GM12874 (cell line): Measurements from ENCODE around the gene CHI3L2.

ENCODE experiments used
- TF ChIP-seq, protein P1 (sequence below): IDR thresholded peaks from 2 replicates; pipeline ENCODE4 v1.5.1; 2011; ENCODE audit warnings: low read depth, mild to moderate bottlenecking, control low read depth, low read length, moderate library complexity; ENCODE audit not compliant: insufficient read depth

Gene CHI3L2

DNA sequence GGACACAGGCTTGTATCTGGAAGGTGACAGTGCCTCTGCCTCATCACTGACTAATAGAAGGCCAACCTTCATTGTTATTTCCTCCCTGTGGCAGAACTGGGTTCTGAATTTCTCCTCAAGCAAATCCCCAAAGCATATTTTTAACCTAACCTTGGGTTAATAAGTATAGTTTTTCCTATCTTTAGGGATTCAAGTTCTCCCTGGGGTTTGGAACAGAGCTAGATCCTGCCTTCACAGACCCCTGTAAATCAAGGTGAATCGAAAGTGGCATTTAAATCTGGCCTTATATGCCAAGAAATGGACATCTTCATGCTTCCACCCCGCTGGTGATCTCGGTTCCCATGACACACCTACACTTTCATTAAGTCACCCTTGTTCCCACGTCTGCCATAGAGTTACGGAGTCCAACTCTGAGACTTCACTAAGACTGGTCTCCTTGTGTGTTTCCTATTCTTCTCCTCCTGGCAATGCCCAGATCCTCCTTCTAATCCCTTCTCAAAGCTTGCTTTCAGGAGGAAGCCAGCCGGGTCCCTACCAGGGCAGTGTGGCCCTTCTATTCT lies 4.3 kb upstream of the CHI3L2 start:
- TF ChIP-seq, protein P1, sequence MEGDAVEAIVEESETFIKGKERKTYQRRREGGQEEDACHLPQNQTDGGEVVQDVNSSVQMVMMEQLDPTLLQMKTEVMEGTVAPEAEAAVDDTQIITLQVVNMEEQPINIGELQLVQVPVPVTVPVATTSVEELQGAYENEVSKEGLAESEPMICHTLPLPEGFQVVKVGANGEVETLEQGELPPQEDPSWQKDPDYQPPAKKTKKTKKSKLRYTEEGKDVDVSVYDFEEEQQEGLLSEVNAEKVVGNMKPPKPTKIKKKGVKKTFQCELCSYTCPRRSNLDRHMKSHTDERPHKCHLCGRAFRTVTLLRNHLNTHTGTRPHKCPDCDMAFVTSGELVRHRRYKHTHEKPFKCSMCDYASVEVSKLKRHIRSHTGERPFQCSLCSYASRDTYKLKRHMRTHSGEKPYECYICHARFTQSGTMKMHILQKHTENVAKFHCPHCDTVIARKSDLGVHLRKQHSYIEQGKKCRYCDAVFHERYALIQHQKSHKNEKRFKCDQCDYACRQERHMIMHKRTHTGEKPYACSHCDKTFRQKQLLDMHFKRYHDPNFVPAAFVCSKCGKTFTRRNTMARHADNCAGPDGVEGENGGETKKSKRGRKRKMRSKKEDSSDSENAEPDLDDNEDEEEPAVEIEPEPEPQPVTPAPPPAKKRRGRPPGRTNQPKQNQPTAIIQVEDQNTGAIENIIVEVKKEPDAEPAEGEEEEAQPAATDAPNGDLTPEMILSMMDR = no peak

DNA sequence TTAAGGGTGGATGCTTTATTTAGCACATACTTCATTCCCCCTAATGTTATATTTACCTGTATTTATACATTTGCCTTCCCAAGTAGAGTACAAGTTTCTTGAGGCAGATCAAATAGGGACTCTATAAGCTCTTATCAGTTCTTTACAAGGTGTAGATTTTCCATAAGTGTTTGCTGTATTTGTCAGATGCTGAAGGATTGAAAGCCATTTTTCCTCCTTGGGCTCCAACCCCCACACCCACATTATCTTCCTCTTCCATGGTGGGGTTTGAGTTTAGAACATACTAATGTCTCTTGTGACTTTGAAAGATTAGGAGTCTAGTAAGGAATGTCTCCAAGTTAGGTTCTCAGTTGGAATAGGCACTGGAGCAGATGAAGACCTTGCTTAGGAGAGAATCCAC lies 2.4 kb upstream of the CHI3L2 start:
- TF ChIP-seq, protein P1 = no peak

DNA sequence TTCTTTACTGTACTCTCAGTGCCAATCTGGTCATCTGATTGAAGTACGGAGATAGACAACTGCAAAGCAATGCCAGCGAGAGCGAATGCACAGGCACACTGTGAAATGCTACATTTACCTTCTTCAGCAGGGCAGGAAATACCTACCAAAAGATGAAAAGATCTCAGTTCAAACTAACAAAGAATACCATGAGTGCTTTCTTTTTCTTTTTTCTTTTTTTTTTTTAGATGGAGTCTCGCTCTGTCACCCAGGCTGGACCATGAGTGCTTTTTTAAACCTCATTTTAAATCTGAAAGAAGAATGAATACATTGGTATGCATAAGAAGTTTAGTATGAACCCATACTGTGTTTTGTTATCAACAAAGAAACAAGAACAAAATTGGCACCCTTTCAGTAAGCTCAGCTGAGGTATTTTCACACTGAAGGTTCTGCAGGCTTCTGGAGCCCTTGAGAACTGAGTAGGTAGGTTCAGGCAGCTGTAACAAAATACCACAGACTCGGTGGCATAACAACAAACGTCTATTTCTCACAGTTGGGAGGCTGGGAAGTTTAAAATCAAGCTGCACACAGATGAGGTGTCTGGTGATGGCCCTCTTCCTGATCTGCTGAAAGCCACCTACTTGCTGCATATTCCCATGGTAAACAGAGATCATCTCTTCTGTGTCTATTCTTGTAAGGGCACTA lies 1.7 kb upstream of the CHI3L2 start:
- TF ChIP-seq, protein P1 = no peak

DNA sequence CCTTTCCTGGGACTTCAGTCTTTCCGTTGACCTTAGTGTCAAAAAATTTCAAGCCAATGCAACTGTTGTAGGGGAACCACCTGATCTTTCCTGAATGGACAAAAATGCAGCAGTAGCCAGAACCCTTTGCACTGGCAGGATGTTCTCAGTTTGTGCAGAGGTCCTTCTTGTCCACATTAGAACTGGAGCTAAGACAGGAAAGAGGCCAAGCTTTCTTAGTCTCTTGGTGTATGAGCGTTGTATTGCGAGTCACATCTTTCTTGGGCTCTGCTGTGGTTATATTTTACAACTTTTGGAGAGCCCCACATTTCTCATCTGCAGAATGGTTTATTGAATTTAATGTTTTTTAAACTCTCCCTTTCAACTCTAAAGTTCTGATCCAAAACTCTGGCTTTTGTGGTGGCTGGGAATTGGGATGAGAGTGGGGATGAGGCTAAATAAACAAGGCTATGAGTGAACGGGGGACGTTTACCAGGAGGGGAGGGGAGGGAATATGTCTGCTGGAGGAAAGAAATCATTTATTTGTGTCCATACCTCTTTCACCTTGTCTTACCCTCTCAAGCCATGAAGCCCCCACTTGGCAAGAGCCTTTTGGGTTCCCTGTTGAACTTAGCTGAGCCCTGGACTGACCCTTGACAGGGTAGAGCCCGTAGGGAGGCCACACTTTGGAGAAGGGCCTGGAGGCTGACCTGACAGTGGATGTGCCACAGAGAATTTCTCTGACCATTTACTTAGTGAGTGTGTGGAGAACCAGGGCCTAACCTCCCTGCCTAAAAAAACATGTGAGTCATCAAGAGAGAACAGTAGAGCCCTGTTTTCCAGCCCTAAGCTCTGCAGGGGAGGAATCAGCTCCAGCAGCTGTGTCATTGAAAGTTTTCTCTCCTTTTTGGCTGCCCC lies 586 bp downstream of the CHI3L2 start:
- TF ChIP-seq, protein P1 = no peak

DNA sequence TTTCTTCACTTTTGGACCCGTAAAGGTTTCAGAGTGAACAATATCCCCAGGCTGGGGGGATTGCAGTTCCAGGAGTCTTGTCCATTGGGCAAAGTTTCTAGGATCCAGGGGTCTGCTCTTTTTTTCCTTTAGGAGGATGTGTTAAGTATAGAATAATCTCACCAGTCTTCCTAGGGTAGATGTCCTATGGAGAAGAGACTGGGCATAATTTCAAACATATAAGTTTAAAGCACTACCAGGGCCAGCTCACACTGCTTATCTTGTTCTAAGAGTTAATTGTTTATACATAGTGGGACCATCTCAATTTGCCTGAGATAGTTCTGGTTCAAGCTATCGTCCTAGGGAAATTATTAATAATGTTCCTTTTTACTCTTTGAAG lies 1.2 kb downstream of the CHI3L2 start:
- TF ChIP-seq, protein P1 = no peak

DNA sequence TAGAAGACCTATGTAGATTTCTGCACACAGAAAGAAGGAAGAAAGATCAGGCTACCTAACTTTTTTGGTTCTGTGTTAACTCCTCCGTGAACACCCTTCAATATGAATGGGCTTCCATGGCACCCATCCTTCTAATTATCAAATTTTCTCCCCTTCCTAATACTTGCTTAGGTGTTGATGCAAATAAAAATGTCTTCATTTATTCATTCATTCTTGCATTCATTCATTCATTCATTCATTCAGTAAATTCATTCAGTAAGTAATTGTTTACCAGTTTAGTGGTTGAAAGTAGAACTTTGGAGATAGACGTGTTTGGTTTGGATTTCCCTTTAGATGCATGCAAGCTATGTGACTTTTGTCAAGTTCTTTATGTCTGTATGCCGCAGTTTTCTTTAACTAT lies 4.6 kb downstream of the CHI3L2 start:
- TF ChIP-seq, protein P1 = no peak

DNA sequence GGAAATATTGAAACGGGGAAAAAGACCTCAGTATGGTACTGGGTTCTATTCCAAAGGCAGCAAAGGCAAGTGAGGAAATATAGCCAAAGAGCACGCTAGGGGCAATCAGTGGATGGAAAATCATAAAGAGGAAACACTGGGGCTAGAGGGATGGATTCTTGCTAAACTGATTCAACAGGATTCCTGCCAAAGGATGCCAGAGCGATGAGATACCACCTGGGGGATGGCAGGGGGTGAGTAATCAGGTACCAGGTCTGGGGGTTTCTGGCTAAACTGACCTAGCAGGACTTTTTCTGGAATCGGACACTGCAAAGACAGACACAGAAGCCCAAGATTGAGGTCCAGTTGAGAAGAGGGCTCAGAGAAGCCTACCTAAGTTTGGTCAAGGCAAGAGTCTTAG lies 6.7 kb downstream of the CHI3L2 start:
- TF ChIP-seq, protein P1 = no peak
